Neural progenitor cell (in vitro differentiated cells): ENCODE measurements around the gene CYP2C8.

Experiments used
- CTCF ChIP-seq: fragments of 200-600 bp; sonication (generic); IDR thresholded peaks from 2 replicates; pipeline ENCODE4 v1.5.1; 2017; ENCODE audit warnings: antibody characterized with exemption, mild to moderate bottlenecking
- EZH2 ChIP-seq: fragments of 200-600 bp; sonication (generic); IDR thresholded peaks from 2 replicates; pipeline ENCODE4 v1.6.1; 2017; ENCODE audit warnings: antibody characterized with exemption, mild to moderate bottlenecking, moderate library complexity

DNA sequence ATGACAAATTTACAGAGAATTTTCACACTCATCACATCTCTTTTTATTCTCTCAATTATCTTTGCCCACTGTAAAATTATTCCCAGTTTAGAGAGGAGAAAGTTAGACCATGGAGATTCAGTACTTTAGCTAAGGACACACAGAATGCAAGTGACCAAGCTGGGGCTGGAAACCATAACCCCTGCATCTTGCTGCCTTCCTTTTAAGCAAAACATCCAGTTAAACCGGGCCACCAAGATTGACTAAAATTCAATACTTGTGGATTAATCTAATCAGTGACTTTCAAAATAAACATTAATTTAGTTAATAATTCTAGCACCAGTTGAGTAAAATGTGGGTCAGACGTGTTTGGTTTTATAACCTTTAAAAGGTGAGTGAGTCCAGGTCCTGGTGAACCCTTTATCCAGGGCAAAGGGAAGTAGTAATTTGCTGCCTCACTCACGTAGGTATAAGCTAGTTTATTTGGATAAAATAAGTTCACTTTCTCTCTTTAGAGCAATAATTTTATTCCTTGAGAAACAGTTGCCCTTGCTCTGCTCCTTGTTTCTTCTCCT lies 1.9 kb upstream of the CYP2C8 start:
- TF ChIP-seq CTCF (no peak), EZH2 (no peak)
